ENCODE results near the gene FLNB. TPM values are rescaled to one million over a fixed set of nuclear protein-coding genes. Genes with fewer than 3 reads are reported as not detected.
A peak's percentile ranks its signal among the peaks of the same experiment; 100 is the strongest.

The FLNB gene
- total and polyA plus RNA-seq, 9 of the 15 experiments (the other 6 are each of a cell fraction or from before 2014, with no cell fraction given): 9.4 to 48.1 (median 25.6) TPM

DNA sequence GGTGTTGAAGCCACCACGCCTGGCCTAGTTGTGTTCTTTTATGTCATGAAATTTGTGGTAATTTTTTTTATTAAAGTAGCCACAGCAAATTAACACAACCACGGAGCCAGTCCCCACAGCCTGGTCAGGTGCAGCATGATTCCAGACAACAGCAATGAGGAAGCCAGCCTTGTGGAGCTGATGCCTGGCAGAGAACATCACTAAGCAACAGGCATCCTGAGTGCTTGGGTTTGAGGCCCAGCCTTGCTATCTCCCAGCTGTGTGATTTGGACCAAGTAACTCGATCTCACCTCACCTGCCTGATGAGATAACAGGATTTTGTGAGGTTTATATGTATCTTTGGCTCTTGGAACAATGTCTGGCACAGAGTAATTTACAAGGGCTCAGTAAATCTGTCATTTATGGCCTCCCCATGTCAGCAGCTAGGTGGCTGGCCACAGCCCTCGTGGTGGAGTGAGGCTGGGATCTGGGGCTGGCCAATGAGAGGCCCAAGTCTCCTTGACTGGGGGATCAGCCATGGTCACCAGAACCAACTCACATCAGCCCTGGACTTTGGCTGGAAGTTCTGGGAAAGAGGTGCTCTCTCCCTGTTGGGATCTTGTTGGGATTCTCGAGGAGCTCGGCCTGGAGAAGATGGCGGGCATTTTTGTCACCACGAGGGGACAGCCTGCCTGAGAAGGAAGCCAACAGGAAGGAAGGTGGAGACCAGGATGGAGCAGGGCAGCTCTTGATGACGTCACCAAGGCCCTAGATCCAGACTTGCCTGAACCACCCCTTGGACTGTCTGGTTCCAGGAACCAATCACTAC, 22.8 kb upstream of the FLNB start (continued):
- no peak for TF ChIP-seq EWSR1 (IDR thresholded peaks at IDR 0.05; ENCODE audit: borderline replicate concordance, low read depth, partially characterized antibody)
- TF ChIP-seq DACH1 (IDR thresholded peaks at IDR 0.05; ENCODE audit: partially characterized antibody): no peak
- TF ChIP-seq MEIS2 (IDR thresholded peaks at IDR 0.05; ENCODE audit: partially characterized antibody): peak; percentile 43
- TF ChIP-seq TARDBP (IDR thresholded peaks at IDR 0.05): no peak
- TF ChIP-seq ZC3H11A (IDR thresholded peaks at IDR 0.05; ENCODE audit: low read depth, low read length): no peak
- peak; percentile 16; the same call in 1 of the 2 replicates for TF ChIP-seq CREB1 (IDR thresholded peaks at IDR 0.05)
- peak; percentile 42; the same call in 1 of the 2 replicates for TF ChIP-seq CREB1 (CRISPR knock-in tag; IDR thresholded peaks at IDR 0.05)
- peak in 1 of 3 experiments; percentile 36 for TF ChIP-seq YY1 (IDR thresholded peaks at IDR 0.05; ENCODE audit: borderline replicate concordance in 1 of 3, control insufficient read depth in 1 of 3, extremely low read depth in 1 of 3, insufficient read depth in 3 of 3, insufficient read length in 1 of 3, insufficient replicate concordance in 2 of 3, low read depth in 1 of 3, low read length in 2 of 3)
- no peak for TF ChIP-seq MLX (CRISPR knock-in tag; conservative IDR thresholded peaks at IDR 0.05)
- peak; percentile 63 for TF ChIP-seq CREM (IDR thresholded peaks at IDR 0.05; ENCODE audit: low read depth)
- TF ChIP-seq SNRNP70 (optimal IDR thresholded peaks at IDR 0.05; ENCODE audit: low read depth, low read length): no peak
- no peak for TF ChIP-seq ZNF511 (CRISPR knock-in tag; IDR thresholded peaks at IDR 0.05)
- no peak for TF ChIP-seq SIN3A (IDR thresholded peaks at IDR 0.05; ENCODE audit: borderline replicate concordance in 2 of 2, control insufficient read depth in 1 of 2, low read depth in 2 of 2, low read length in 2 of 2)
- TF ChIP-seq ATF7 (IDR thresholded peaks at IDR 0.05): 0 out of 2 replicates have a peak, but pooled peaks have one; percentile 38
- peak; percentile 46; the same call in 1 of the 2 replicates for TF ChIP-seq L3MBTL2 (IDR thresholded peaks at IDR 0.05)
- TF ChIP-seq FOXK2 (conservative IDR thresholded peaks at IDR 0.05 in 1 of 2, IDR thresholded peaks at IDR 0.05 in 1 of 2; ENCODE audit: low read depth in 2 of 2): no peak
- TF ChIP-seq, protein P1, sequence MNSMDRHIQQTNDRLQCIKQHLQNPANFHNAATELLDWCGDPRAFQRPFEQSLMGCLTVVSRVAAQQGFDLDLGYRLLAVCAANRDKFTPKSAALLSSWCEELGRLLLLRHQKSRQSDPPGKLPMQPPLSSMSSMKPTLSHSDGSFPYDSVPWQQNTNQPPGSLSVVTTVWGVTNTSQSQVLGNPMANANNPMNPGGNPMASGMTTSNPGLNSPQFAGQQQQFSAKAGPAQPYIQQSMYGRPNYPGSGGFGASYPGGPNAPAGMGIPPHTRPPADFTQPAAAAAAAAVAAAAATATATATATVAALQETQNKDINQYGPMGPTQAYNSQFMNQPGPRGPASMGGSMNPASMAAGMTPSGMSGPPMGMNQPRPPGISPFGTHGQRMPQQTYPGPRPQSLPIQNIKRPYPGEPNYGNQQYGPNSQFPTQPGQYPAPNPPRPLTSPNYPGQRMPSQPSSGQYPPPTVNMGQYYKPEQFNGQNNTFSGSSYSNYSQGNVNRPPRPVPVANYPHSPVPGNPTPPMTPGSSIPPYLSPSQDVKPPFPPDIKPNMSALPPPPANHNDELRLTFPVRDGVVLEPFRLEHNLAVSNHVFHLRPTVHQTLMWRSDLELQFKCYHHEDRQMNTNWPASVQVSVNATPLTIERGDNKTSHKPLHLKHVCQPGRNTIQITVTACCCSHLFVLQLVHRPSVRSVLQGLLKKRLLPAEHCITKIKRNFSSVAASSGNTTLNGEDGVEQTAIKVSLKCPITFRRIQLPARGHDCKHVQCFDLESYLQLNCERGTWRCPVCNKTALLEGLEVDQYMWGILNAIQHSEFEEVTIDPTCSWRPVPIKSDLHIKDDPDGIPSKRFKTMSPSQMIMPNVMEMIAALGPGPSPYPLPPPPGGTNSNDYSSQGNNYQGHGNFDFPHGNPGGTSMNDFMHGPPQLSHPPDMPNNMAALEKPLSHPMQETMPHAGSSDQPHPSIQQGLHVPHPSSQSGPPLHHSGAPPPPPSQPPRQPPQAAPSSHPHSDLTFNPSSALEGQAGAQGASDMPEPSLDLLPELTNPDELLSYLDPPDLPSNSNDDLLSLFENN (IDR thresholded peaks at IDR 0.05; ENCODE audit: low read depth in 2 of 2, low read length in 2 of 2): no peak
- no peak for TF ChIP-seq TBP (optimal IDR thresholded peaks at IDR 0.05; ENCODE audit: low read depth, low read length)
- TF ChIP-seq HINFP (tag; conservative IDR thresholded peaks at IDR 0.05; ENCODE audit: low read depth): no peak
- no peak for TF ChIP-seq PHF20 (IDR thresholded peaks at IDR 0.05; ENCODE audit: partially characterized antibody)
- peak; percentile 25; the same call in 1 of the 2 replicates for TF ChIP-seq CBFA2T3 (IDR thresholded peaks at IDR 0.05)

Measured in K562 (cell line).